ENCODE measurements around the gene KCP.

KCP gene

GRCh38 chr7:128871050-128871449 is 39.5 kb downstream of the KCP start:
- Histone ChIP-seq H3K27ac (ENCODE audit: low read depth, low read length) (no peak overlapping the region), H3K9ac (ENCODE audit: low read depth in 1 of 2, low read length in 2 of 2) (no peak overlapping the region), H3K4me1 (ENCODE audit: control insufficient read depth in 1 of 2, insufficient read depth in 2 of 2, low read length in 2 of 2) (peaks cover 32 to 36% of the 10 kb centered on the region in 2 donors), H3K4me3 (ENCODE audit: low read depth in 1 of 2, low read length in 2 of 2) (no peak overlapping the region), H3K27me3 (ENCODE audit: control insufficient read depth in 1 of 2, insufficient read depth in 2 of 2, low read length in 2 of 2) (no peaks in the 10 kb centered on the region), H3K9me3 (ENCODE audit: control insufficient read depth in 1 of 2, low read length in 2 of 2) (no peaks in the 10 kb centered on the region), H3K36me3 (ENCODE audit: control insufficient read depth in 1 of 2, insufficient read depth in 2 of 2, low read length in 2 of 2) (peaks cover 0 to 7% of the 10 kb centered on the region in 2 donors)

GRCh38 chr7:128869944-128870285 is 40.6 kb downstream of the KCP start:
- Histone ChIP-seq H3K9me3 (ENCODE audit: control insufficient read depth in 1 of 2, low read length in 2 of 2) (no peaks in the 10 kb centered on the region), H3K4me3 (ENCODE audit: low read depth in 1 of 2, low read length in 2 of 2) (peak overlapping the region; percentile 62 to 74), H3K27ac (ENCODE audit: low read depth, low read length) (no peak overlapping the region), H3K4me1 (ENCODE audit: control insufficient read depth in 1 of 2, insufficient read depth in 2 of 2, low read length in 2 of 2) (peaks cover 25 to 28% of the 10 kb centered on the region in 2 donors), H3K27me3 (ENCODE audit: control insufficient read depth in 1 of 2, insufficient read depth in 2 of 2, low read length in 2 of 2) (no peaks in the 10 kb centered on the region), H3K36me3 (ENCODE audit: control insufficient read depth in 1 of 2, insufficient read depth in 2 of 2, low read length in 2 of 2) (peaks cover 4 to 18% of the 10 kb centered on the region in 2 donors), H3K9ac (ENCODE audit: low read depth in 1 of 2, low read length in 2 of 2) (peak overlapping the region in 1 of 2 donors; percentile 38)

GRCh38 chr7:128869138-128869943 is 41.2 kb downstream of the KCP start:
- Histone ChIP-seq H3K27ac (ENCODE audit: low read depth, low read length) (no peak overlapping the region), H3K36me3 (ENCODE audit: control insufficient read depth in 1 of 2, insufficient read depth in 2 of 2, low read length in 2 of 2) (peaks cover 5 to 20% of the 10 kb centered on the region in 2 donors), H3K4me1 (ENCODE audit: control insufficient read depth in 1 of 2, insufficient read depth in 2 of 2, low read length in 2 of 2) (peaks cover 23% of the 10 kb centered on the region in 2 donors), H3K9ac (ENCODE audit: low read depth in 1 of 2, low read length in 2 of 2) (peak overlapping the region in 1 of 2 donors; percentile 38), H3K9me3 (ENCODE audit: control insufficient read depth in 1 of 2, low read length in 2 of 2) (no peaks in the 10 kb centered on the region), H3K4me3 (ENCODE audit: low read depth in 1 of 2, low read length in 2 of 2) (peak overlapping the region; percentile 62 to 74), H3K27me3 (ENCODE audit: control insufficient read depth in 1 of 2, insufficient read depth in 2 of 2, low read length in 2 of 2) (no peaks in the 10 kb centered on the region)

- Histone ChIP-seq H3K9me3 (ENCODE audit: control insufficient read depth in 1 of 2, low read length in 2 of 2) (no peaks in the 10 kb centered on the region), H3K4me1 (ENCODE audit: control insufficient read depth in 1 of 2, insufficient read depth in 2 of 2, low read length in 2 of 2) (peaks cover 25 to 27% of the 10 kb centered on the region in 2 donors), H3K4me3 (ENCODE audit: low read depth in 1 of 2, low read length in 2 of 2) (peak overlapping the region; percentile 62 to 74), H3K27ac (ENCODE audit: low read depth, low read length) (no peak overlapping the region), H3K27me3 (ENCODE audit: control insufficient read depth in 1 of 2, insufficient read depth in 2 of 2, low read length in 2 of 2) (no peaks in the 10 kb centered on the region), H3K36me3 (ENCODE audit: control insufficient read depth in 1 of 2, insufficient read depth in 2 of 2, low read length in 2 of 2) (peaks cover 5 to 20% of the 10 kb centered on the region in 2 donors), H3K9ac (ENCODE audit: low read depth in 1 of 2, low read length in 2 of 2) (peak overlapping the region in 1 of 2 donors; percentile 40)
Measured at GRCh38 chr7:128868624-128869137, 41.8 kb downstream of the KCP start.

- no peak overlapping the region for H3K9ac ChIP-seq (ENCODE audit: low read depth in 1 of 2, low read length in 2 of 2)
Measured at GRCh38 chr7:128867842-128868623, 42.5 kb downstream of the KCP start.

GRCh38 chr7:128867241-128867640 is 43.3 kb downstream of the KCP start:
- H3K36me3 ChIP-seq (ENCODE audit: control insufficient read depth in 1 of 2, insufficient read depth in 2 of 2, low read length in 2 of 2): peaks cover 5 to 20% of the 10 kb centered on the region in 2 donors
- peaks cover 19 to 33% of the 10 kb centered on the region in 2 donors for H3K4me1 ChIP-seq (ENCODE audit: control insufficient read depth in 1 of 2, insufficient read depth in 2 of 2, low read length in 2 of 2)
- no peak overlapping the region for H3K27ac ChIP-seq (ENCODE audit: low read depth, low read length)
- H3K9me3 ChIP-seq (ENCODE audit: control insufficient read depth in 1 of 2, low read length in 2 of 2): no peaks in the 10 kb centered on the region
- H3K9ac ChIP-seq (ENCODE audit: low read depth in 1 of 2, low read length in 2 of 2): no peak overlapping the region
- no peaks in the 10 kb centered on the region for H3K27me3 ChIP-seq (ENCODE audit: control insufficient read depth in 1 of 2, insufficient read depth in 2 of 2, low read length in 2 of 2)
- H3K4me3 ChIP-seq (ENCODE audit: low read depth in 1 of 2, low read length in 2 of 2): no peak overlapping the region

More at GRCh38 chr7:128867842-128868623, 42.5 kb downstream of the KCP start:
- Histone ChIP-seq H3K4me3 (ENCODE audit: low read depth in 1 of 2, low read length in 2 of 2) (no peak overlapping the region), H3K36me3 (ENCODE audit: control insufficient read depth in 1 of 2, insufficient read depth in 2 of 2, low read length in 2 of 2) (peaks cover 5 to 20% of the 10 kb centered on the region in 2 donors), H3K9me3 (ENCODE audit: control insufficient read depth in 1 of 2, low read length in 2 of 2) (no peaks in the 10 kb centered on the region), H3K4me1 (ENCODE audit: control insufficient read depth in 1 of 2, insufficient read depth in 2 of 2, low read length in 2 of 2) (peaks cover 24 to 33% of the 10 kb centered on the region in 2 donors), H3K27me3 (ENCODE audit: control insufficient read depth in 1 of 2, insufficient read depth in 2 of 2, low read length in 2 of 2) (no peaks in the 10 kb centered on the region), H3K27ac (ENCODE audit: low read depth, low read length) (no peak overlapping the region)

- Histone ChIP-seq H3K4me3 (ENCODE audit: low read depth in 1 of 2, low read length in 2 of 2) (no peak overlapping the region), H3K4me1 (ENCODE audit: control insufficient read depth in 1 of 2, insufficient read depth in 2 of 2, low read length in 2 of 2) (peaks cover 23 to 36% of the 10 kb centered on the region in 2 donors), H3K9me3 (ENCODE audit: control insufficient read depth in 1 of 2, low read length in 2 of 2) (no peaks in the 10 kb centered on the region), H3K27me3 (ENCODE audit: control insufficient read depth in 1 of 2, insufficient read depth in 2 of 2, low read length in 2 of 2) (no peaks in the 10 kb centered on the region), H3K36me3 (ENCODE audit: control insufficient read depth in 1 of 2, insufficient read depth in 2 of 2, low read length in 2 of 2) (peaks cover 5 to 20% of the 10 kb centered on the region in 2 donors), H3K9ac (ENCODE audit: low read depth in 1 of 2, low read length in 2 of 2) (no peak overlapping the region), H3K27ac (ENCODE audit: low read depth, low read length) (no peak overlapping the region)
Measured at GRCh38 chr7:128865996-128866877, 44.3 kb downstream of the KCP start.

GRCh38 chr7:128865303-128865702 is 45.2 kb downstream of the KCP start:
- H3K27ac ChIP-seq (ENCODE audit: low read depth, low read length): no peak overlapping the region
- H3K4me3 ChIP-seq (ENCODE audit: low read depth in 1 of 2, low read length in 2 of 2): no peak overlapping the region
- no peak overlapping the region for H3K9ac ChIP-seq (ENCODE audit: low read depth in 1 of 2, low read length in 2 of 2)
- peaks cover 5 to 20% of the 10 kb centered on the region in 2 donors for H3K36me3 ChIP-seq (ENCODE audit: control insufficient read depth in 1 of 2, insufficient read depth in 2 of 2, low read length in 2 of 2)
- H3K27me3 ChIP-seq (ENCODE audit: control insufficient read depth in 1 of 2, insufficient read depth in 2 of 2, low read length in 2 of 2): no peaks in the 10 kb centered on the region
- no peaks in the 10 kb centered on the region for H3K9me3 ChIP-seq (ENCODE audit: control insufficient read depth in 1 of 2, low read length in 2 of 2)
- peaks cover 23 to 34% of the 10 kb centered on the region in 2 donors for H3K4me1 ChIP-seq (ENCODE audit: control insufficient read depth in 1 of 2, insufficient read depth in 2 of 2, low read length in 2 of 2)

GRCh38 chr7:128863433-128863989 is 47.0 kb downstream of the KCP start:
- H3K27ac ChIP-seq (ENCODE audit: low read depth, low read length): no peak overlapping the region
- H3K27me3 ChIP-seq (ENCODE audit: control insufficient read depth in 1 of 2, insufficient read depth in 2 of 2, low read length in 2 of 2): no peaks in the 10 kb centered on the region
- H3K4me1 ChIP-seq (ENCODE audit: control insufficient read depth in 1 of 2, insufficient read depth in 2 of 2, low read length in 2 of 2): peaks cover 17 to 24% of the 10 kb centered on the region in 2 donors
- peak overlapping the region; percentile 81 to 93 for H3K9ac ChIP-seq (ENCODE audit: low read depth in 1 of 2, low read length in 2 of 2)
- H3K36me3 ChIP-seq (ENCODE audit: control insufficient read depth in 1 of 2, insufficient read depth in 2 of 2, low read length in 2 of 2): peaks cover 5 to 20% of the 10 kb centered on the region in 2 donors
- H3K4me3 ChIP-seq (ENCODE audit: low read depth in 1 of 2, low read length in 2 of 2): peak overlapping the region; percentile 93 to 98
- H3K9me3 ChIP-seq (ENCODE audit: control insufficient read depth in 1 of 2, low read length in 2 of 2): no peaks in the 10 kb centered on the region

Measured in duodenal mucosa (tissue), 2 donors.